Uterus (tissue), 2 donors: ENCODE data around the gene MMP3.

ENCODE experiments used
- CTCF ChIP-seq, 4 experiments: fragments of 200-600 bp in 2 of 4; fragments of 450-650 bp in 2 of 4; sonication (generic) in 2 of 4; IDR thresholded peaks; one replicate each; pipeline ENCODE4 v1.5.1; 2016 to 2019; ENCODE audit warnings: antibody characterized with exemption in 4 of 4, mild to moderate bottlenecking in 2 of 4, moderate library complexity in 1 of 4
- POLR2A ChIP-seq, 2 donors: fragments of 450-650 bp; IDR thresholded peaks; one replicate each; pipeline ENCODE4 v1.6.1; 2016; ENCODE audit warnings: antibody characterized with exemption in 2 of 2, mild to moderate bottlenecking in 1 of 2, moderate library complexity in 1 of 2

- TF ChIP-seq CTCF (IDR thresholded peaks at IDR 0.05) (no peak), POLR2A (IDR thresholded peaks at IDR 0.05) (no peak)
Measured at GRCh38 chr11:102794382-102794781, 49.0 kb downstream of the MMP3 start.
